Left kidney (tissue), 2 donors: Measurements from ENCODE around the gene KRTAP6-3. TPM values are rescaled to one million over a fixed set of nuclear protein-coding genes. Genes with fewer than 3 reads are reported as not detected.

Experiments
- DNase-seq: peaks from one replicate; pipeline ENCODE4 v3.0.0-alpha.2; 2013
- polyA plus RNA-seq: library from polyadenylated mRNA; unstranded; fragments of 120-200 nt; gene quantifications from one replicate; pipeline ENCODE4 v1.2.1, GENCODE V29; 2013; ENCODE audit not compliant: insufficient read length

Gene KRTAP6-3
- polyA plus RNA-seq, 1 donor = not detected

DNA sequence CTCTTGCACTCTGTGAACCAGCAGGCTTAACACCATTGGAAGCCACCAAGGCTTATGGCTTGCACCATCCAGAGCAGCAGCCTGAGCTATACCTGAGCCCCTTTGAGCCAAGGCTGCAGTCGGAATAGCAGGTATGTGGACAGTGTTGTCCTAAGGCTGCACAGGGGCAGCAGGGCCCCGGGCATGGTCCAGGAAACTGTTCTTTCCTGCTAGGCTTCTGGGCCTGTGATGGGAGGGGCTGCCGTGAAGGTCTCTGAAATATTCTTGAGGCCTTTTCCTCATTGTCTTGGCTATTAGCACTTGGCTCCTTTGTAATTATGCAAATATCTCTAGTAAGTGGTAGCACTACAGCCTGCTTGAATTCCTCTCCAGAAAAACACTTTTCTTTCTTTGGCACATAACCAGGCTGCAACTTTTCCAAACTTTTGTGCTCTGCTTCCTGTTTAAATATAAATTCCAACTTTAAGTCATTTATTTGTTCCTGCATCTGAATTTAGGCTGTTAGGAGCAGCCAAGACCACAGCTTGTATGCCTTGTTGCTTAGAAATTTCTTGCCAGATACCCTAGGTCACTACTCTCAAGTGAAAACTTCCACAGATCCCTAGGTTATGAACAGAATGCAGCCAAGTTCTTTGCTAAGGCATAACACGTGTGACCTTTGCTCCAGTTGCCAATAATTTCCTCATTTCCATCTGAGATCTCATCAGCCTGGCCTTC, 33.4 kb downstream of the KRTAP6-3 start:
- DNase-seq = no peak

DNA sequence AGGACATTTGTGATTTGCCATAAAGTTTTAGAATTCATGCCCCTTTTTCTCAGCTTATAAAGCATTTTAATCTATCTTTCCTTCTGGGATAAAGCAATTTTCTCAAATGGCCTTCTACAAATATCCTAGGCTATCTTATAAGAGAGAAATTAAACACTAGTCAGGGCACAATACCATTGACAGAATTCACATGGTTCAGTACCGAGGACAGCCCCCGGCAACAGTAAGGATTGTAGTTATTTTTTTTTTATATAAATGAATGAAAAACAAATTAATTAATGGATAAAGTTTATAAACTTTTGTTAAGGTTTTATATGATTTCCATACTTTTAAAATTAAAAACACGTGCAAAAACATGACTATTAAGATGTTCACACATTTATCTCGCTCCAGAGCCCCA, 35.9 kb downstream of the KRTAP6-3 start:
- no peak for DNase-seq

DNA sequence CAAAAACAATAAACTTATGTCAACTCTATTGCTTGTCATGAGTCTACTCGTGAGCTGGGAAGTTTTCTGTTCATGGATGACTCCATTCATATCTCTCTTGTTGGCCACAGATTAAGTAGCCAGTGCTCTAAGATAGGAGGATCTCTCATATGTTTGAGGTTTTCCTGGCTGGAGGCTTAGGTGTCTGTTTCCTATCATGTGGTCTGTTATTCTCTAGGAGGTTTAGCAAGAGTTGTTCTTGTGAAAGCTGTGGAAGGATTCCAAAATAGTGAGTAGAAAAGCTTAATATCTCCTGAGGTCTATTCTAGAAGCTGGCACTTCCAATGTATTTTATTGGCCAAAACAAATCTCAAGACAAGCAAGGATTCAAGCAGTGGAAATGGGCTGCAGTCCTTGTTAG, 37.0 kb downstream of the KRTAP6-3 start:
- DNase-seq = no peak

DNA sequence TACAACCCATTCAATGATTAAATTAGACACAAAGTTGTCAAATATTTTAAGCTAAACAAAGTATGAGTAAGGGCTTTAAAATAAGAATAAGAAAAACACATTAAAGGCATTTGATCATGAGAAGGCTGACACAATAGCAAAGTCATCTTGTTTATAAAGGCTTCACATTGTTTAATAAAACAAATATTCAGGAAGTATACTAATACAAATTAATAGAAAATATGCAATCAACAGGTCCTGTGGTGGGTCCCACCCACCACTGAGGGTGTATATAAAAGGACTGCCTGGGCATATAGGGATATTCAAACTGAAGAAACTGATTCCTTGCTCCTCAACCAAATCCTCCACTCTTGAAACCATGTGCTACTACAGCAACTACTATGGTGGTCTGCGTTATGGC, 42.7 kb downstream of the KRTAP6-3 start, which contains the start of gene KRTAP20-2:
Gene KRTAP20-2 (plus strand): TSS at position 301 of the 400 bp plus-strand sequence. CDS start 58 bp downstream, at position 359.
- DNase-seq = no peak

DNA sequence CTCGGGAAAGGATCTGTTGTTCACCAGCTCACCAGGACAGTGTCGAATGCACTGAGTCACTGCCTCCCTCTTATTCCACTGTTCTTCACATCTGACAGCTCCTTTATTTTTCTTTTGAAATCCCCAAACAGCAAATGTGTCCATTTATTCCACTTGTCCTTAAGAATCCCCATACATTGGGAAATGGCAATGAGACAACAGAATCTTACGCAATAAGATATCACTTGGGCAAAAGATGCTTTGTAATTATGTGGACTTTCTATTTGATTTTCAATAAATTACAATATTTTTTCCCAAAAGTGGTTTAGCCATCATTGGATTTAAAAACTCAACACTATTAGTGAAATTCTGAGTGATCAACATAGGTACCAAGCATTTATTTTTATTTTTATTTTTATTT, 46.4 kb downstream of the KRTAP6-3 start:
- no peak for DNase-seq

DNA sequence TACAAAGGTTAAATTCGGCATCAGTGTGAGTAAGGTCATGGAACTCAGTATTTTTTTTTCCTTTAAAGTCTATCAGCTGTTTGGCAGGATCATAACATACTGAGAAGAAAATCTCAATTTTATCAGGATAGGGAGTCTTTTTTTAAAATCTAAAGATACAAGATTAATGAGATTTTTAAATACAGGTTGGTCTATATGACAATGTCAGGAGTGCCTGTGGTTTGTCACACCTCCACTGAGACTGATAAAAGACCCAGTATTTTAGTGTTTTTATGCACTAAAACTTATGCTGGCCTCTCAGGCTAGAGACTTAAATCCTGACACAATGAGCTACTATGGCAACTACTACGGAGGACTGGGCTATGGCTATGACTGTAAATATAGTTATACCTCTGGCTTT, 50.3 kb downstream of the KRTAP6-3 start, which contains the start of gene KRTAP20-3:
Gene KRTAP20-3 (plus strand): TSS at position 301 of the 400 bp plus-strand sequence.
- DNase-seq = no peak

Other genes starting within 250 kb of the KRTAP6-3 start
- not detected for gene KRTAP23-1, start 243.8 kb upstream of the KRTAP6-3 start, polyA plus RNA-seq
- not detected for gene KRTAP13-2, start 220.2 kb upstream of the KRTAP6-3 start, polyA plus RNA-seq
- not detected for gene KRTAP13-1, start 196.4 kb upstream of the KRTAP6-3 start, polyA plus RNA-seq
- not detected for gene KRTAP13-3, start 166.5 kb upstream of the KRTAP6-3 start, polyA plus RNA-seq
- not detected for gene KRTAP13-4, start 162.2 kb upstream of the KRTAP6-3 start, polyA plus RNA-seq
- not detected for gene KRTAP15-1, start 152.2 kb upstream of the KRTAP6-3 start, polyA plus RNA-seq
- not detected for gene KRTAP19-1, start 112.1 kb upstream of the KRTAP6-3 start, polyA plus RNA-seq
- not detected for gene KRTAP19-2, start 105.0 kb upstream of the KRTAP6-3 start, polyA plus RNA-seq
- gene KRTAP19-3, start 100.4 kb upstream of the KRTAP6-3 start, polyA plus RNA-seq = not detected
- not detected for gene KRTAP19-4, start 95.3 kb upstream of the KRTAP6-3 start, polyA plus RNA-seq
- gene KRTAP19-5, start 90.3 kb upstream of the KRTAP6-3 start, polyA plus RNA-seq = not detected
- gene KRTAP19-6, start 50.6 kb upstream of the KRTAP6-3 start, polyA plus RNA-seq = not detected
- not detected for gene KRTAP19-7, start 31.1 kb upstream of the KRTAP6-3 start, polyA plus RNA-seq
- gene KRTAP22-2, start 2.0 kb upstream of the KRTAP6-3 start, polyA plus RNA-seq = not detected
- gene KRTAP6-2, start 6.5 kb downstream of the KRTAP6-3 start, polyA plus RNA-seq = not detected
- gene KRTAP22-1, start 8.6 kb downstream of the KRTAP6-3 start, polyA plus RNA-seq = not detected
- gene KRTAP6-1, start 21.5 kb downstream of the KRTAP6-3 start, polyA plus RNA-seq = not detected
- not detected for gene KRTAP20-1, start 24.0 kb downstream of the KRTAP6-3 start, polyA plus RNA-seq
- not detected for gene KRTAP20-4, start 28.2 kb downstream of the KRTAP6-3 start, polyA plus RNA-seq
- not detected for gene KRTAP20-2, start 42.8 kb downstream of the KRTAP6-3 start, polyA plus RNA-seq
- gene KRTAP20-3, start 50.4 kb downstream of the KRTAP6-3 start, polyA plus RNA-seq = not detected
- gene KRTAP21-3, start 126.3 kb downstream of the KRTAP6-3 start, polyA plus RNA-seq = not detected
- gene KRTAP21-2, start 154.8 kb downstream of the KRTAP6-3 start, polyA plus RNA-seq = not detected
- not detected for gene KRTAP21-1, start 163.0 kb downstream of the KRTAP6-3 start, polyA plus RNA-seq
- gene KRTAP8-1, start 220.8 kb downstream of the KRTAP6-3 start, polyA plus RNA-seq = not detected
- not detected for gene KRTAP7-1, start 237.3 kb downstream of the KRTAP6-3 start, polyA plus RNA-seq